Ovary (tissue), 9 donors: ENCODE results near the gene FBXW7. TPM values are rescaled to one million over a fixed set of nuclear protein-coding genes. Genes with fewer than 3 reads are reported as not detected.

Experiments
- DNase-seq, 5 donors: peaks; one replicate each; pipeline ENCODE4 v3.0.0-alpha.2; 2019 to 2020
- H3K27ac ChIP-seq, 2 donors: fragments of 200-600 bp; one replicate each; pipeline versions ENCODE4 v1.5.1 to v1.8.0; 2019 to 2022
- H3K27me3 ChIP-seq: fragments of 200-600 bp; one replicate; pipeline ENCODE4 v1.8.0; 2022
- H3K36me3 ChIP-seq: fragments of 200-600 bp; sonication (generic); one replicate; pipeline ENCODE4 v1.5.1; 2019
- H3K4me1 ChIP-seq: one replicate; pipeline ENCODE4 v1.8.1; 2013; ENCODE audit warnings: mild to moderate bottlenecking, moderate library complexity; ENCODE audit not compliant: insufficient read depth
- H3K4me3 ChIP-seq: fragments of 200-600 bp; sonication (generic); one replicate; pipeline ENCODE4 v1.5.1; 2017
- H3K9me3 ChIP-seq, 2 donors: fragments of 200-600 bp in 1 of 2; sonication (generic) in 1 of 2; one replicate each; pipeline versions ENCODE4 v1.5.1 to v1.8.1; 2013 to 2019; ENCODE audit warnings: mild to moderate bottlenecking in 1 of 2, moderate library complexity in 1 of 2
- EP300 ChIP-seq: sonication (generic); formaldehyde crosslinking; IDR thresholded peaks from one replicate; pipeline ENCODE4 v1.6.1; 2017; ENCODE audit warnings: antibody characterized with exemption
- POLR2A ChIP-seq: fragments of 450-650 bp; IDR thresholded peaks from one replicate; pipeline ENCODE4 v1.6.1; 2017; ENCODE audit warnings: antibody characterized with exemption, mild to moderate bottlenecking, moderate library complexity
- WGBS, 3 donors: extraction: QIAGEN DNeasy Blood & Tissue Kit in 1 of 3; methylation state at CpG; one replicate each; pipeline versions ENCODE4 v1.1.5 to v1.1.7; 2013 to 2017; 5-methylcytosine and 5-hydroxymethylcytosine counted together
- intact Hi-C, 4 donors: fragments of 100-400 bp; cut with DNase I; formaldehyde crosslinking; loops; one replicate each; pipeline versions ENCODE4 v1.11.0 to v1.15.1; 2022 to 2023
- polyA plus RNA-seq, 2 donors: library from polyadenylated mRNA; stranded (reverse); fragments of 200-250 nt in 1 of 2; fragments of 350-450 nt in 1 of 2; fragmentation: Illumina TruSeq in 1 of 2; extraction: RNeasy Lipid Tissue Mini Kit (QIAGEN cat#74804) in 1 of 2; gene quantifications; one replicate each; pipeline ENCODE4 v1.2.3, GENCODE V29; 2013 to 2014
- total RNA-seq, 7 donors: library from RNA; depleted of rRNA in 2 of 7; stranded (reverse); fragments of >200 nt in 2 of 7; fragmentation: NEBNext Ultra II Directional in 3 of 7; extraction: Animal tissue kit (Norgen Biotek cat#: 25700) in 3 of 7; gene quantifications; one replicate each; pipeline versions ENCODE4 v1.1.0 to v1.2.4, GENCODE V29; 2016 to 2023
- TF ChIP-seq, protein P1 (sequence below), 3 donors: fragments of 450-650 bp in 2 of 3; fragments of 200-600 bp in 1 of 3; IDR thresholded peaks; one replicate each; pipeline versions ENCODE4 v1.5.1 to v1.8.0; 2016 to 2022; ENCODE audit warnings: antibody characterized with exemption in 3 of 3, mild to moderate bottlenecking in 1 of 3
- donor health status: DM: no; HTN: no; CAD: no; lungs with moderate emphysema.
- donor health status: DM: no; HTN: no; CAD: no.
- donor health status: Bipolar disorder and iron deficiency.
- donor health status: DM: yes; HTN: yes; CAD: no.
- donor health status: DM: no; HTN: no; CAD: no.
- donor health status: DM: yes; HTN: yes; CAD: no.

The FBXW7 gene
- total and polyA plus RNA-seq, 9 donors = 9.1 to 66.8 (median 42.9) TPM

DNA sequence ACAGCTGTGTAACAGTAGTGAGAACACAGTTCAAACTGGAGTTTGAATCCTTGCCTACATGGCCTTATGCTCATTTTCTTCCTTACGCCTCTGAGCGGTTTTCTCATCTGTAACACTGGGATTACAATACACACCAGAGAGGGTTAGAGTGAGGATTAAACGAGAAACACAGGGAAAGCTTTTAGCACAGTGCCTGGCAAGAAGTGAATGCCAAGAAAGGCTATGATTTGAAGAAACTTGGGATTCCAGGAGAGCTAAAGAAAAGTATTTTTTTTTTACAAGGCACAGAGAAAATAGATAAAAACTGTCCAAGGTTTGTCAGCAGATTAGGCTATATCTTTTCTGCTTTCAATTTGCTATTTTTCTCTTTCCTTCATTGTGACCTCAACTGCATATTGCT, 246.4 kb downstream of the FBXW7 start:
- TF ChIP-seq POLR2A (no peak), EP300 (no peak)
- TF ChIP-seq, protein P1, sequence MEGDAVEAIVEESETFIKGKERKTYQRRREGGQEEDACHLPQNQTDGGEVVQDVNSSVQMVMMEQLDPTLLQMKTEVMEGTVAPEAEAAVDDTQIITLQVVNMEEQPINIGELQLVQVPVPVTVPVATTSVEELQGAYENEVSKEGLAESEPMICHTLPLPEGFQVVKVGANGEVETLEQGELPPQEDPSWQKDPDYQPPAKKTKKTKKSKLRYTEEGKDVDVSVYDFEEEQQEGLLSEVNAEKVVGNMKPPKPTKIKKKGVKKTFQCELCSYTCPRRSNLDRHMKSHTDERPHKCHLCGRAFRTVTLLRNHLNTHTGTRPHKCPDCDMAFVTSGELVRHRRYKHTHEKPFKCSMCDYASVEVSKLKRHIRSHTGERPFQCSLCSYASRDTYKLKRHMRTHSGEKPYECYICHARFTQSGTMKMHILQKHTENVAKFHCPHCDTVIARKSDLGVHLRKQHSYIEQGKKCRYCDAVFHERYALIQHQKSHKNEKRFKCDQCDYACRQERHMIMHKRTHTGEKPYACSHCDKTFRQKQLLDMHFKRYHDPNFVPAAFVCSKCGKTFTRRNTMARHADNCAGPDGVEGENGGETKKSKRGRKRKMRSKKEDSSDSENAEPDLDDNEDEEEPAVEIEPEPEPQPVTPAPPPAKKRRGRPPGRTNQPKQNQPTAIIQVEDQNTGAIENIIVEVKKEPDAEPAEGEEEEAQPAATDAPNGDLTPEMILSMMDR (IDR thresholded peaks at IDR 0.05) = no peak
- intact Hi-C loops = no loop called here
- H3K4me3 ChIP-seq = no peak overlapping the region

GRCh38 chr4:152283801-152284470, 252.0 kb downstream of the FBXW7 start:
- Histone ChIP-seq H3K4me1 (no peaks in the 10 kb centered on the region), H3K27ac (no peak overlapping the region), H3K27me3 (no peaks in the 10 kb centered on the region), H3K4me3 (no peak overlapping the region), H3K9me3 (no peaks in the 10 kb centered on the region), H3K36me3 (no peaks in the 10 kb centered on the region)
- no peak for DNase-seq
- 90 to 94% (median 91%) methylated on average over 2 of the region's 2 CpGs for WGBS, 3 donors
- TF ChIP-seq, protein P1 (IDR thresholded peaks at IDR 0.05) = no peak
- no peak for TF ChIP-seq EP300
- TF ChIP-seq POLR2A = no peak
- intact Hi-C loops = no loop called here

More for the DNA sequence above, 246.4 kb downstream of the FBXW7 start:
- no peaks in the 10 kb centered on the region for H3K27me3 ChIP-seq
- H3K9me3 ChIP-seq = no peaks in the 10 kb centered on the region
- WGBS, 3 donors = 67 to 77% (median 73%) methylated on average over 3 of the region's 3 CpGs
- H3K27ac ChIP-seq = no peak overlapping the region
- H3K36me3 ChIP-seq = no peaks in the 10 kb centered on the region
- H3K4me1 ChIP-seq = no peaks in the 10 kb centered on the region
- DNase-seq = no peak

GRCh38 chr4:152281822-152282221, 254.1 kb downstream of the FBXW7 start:
- H3K4me3 ChIP-seq = no peak overlapping the region
- TF ChIP-seq EP300 = no peak
- TF ChIP-seq, protein P1 (IDR thresholded peaks at IDR 0.05) = no peak
- TF ChIP-seq POLR2A = no peak
- intact Hi-C loops = no loop called here
- no peaks in the 10 kb centered on the region for H3K27me3 ChIP-seq
- H3K9me3 ChIP-seq = no peaks in the 10 kb centered on the region
- H3K27ac ChIP-seq = no peak overlapping the region
- H3K4me1 ChIP-seq = no peaks in the 10 kb centered on the region
- DNase-seq = no peak
- H3K36me3 ChIP-seq = no peaks in the 10 kb centered on the region
- whole genome bisulfite sequencing, 3 donors = 65 to 73% (median 71%) methylated on average over 6 of the region's 6 CpGs

GRCh38 chr4:152281211-152281610, 254.7 kb downstream of the FBXW7 start:
- H3K4me3 ChIP-seq = no peak overlapping the region
- intact Hi-C loops = no loop called here
- no peaks in the 10 kb centered on the region for H3K27me3 ChIP-seq
- H3K36me3 ChIP-seq = no peaks in the 10 kb centered on the region
- no peak for DNase-seq
- no peaks in the 10 kb centered on the region for H3K4me1 ChIP-seq
- TF ChIP-seq POLR2A (no peak), EP300 (no peak)
- TF ChIP-seq, protein P1 (IDR thresholded peaks at IDR 0.05) = no peak
- no peaks in the 10 kb centered on the region for H3K9me3 ChIP-seq
- WGBS, 3 donors = 91 to 97% (median 95%) methylated on average over 2 of the region's 2 CpGs
- H3K27ac ChIP-seq = no peak overlapping the region
